ENCODE measurements around the gene NPC1. TPM values are rescaled to one million over a fixed set of nuclear protein-coding genes. Genes with fewer than 3 reads are reported as not detected.

The NPC1 gene
- total and polyA plus RNA-seq, 4 donors: 9.5 to 46.7 (median 27.3) TPM

GRCh38 chr18:23573020-23573419 is 13.3 kb downstream of the NPC1 start:
- H3K36me3 ChIP-seq (ENCODE audit: control insufficient read depth in 4 of 4, insufficient read depth in 3 of 4, low read depth in 1 of 4, low read length in 3 of 4): peaks cover 2 to 16% (median 5%) of the 10 kb centered on the region in 4 donors

DNA sequence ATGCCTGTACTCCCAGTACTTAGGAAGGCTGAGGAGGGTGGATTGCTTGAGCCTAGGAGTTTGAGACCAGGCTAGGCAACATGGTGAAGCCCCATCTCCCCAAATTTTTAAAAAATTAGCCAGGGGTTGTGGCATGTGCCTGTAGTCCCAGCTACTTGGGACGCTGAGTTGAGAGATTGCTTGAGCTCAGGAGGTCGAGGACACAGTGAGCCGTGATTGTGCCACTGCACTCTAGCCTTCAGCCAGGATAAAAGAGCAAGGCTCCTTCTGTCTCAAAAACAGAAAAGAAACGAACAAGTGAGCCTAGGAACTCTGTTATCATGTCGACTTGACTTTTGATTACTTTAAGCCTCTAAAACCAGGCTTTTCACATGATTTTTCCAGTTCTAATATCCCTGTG is 13.7 kb downstream of the NPC1 start:
- H3K27ac ChIP-seq (ENCODE audit: low read depth in 1 of 2, low read length in 2 of 2): peak overlapping the region in 1 of 2 donors; percentile 72
- no peaks in the 10 kb centered on the region for H3K9me3 ChIP-seq (ENCODE audit: control insufficient read depth in 4 of 4, low read length in 3 of 4)
- peaks cover 2 to 30% (median 19%) of the 10 kb centered on the region in 4 donors for H3K4me1 ChIP-seq (ENCODE audit: control insufficient read depth in 4 of 4, insufficient read depth in 4 of 4, low read length in 3 of 4)
- no peak overlapping the region for H3K9ac ChIP-seq (ENCODE audit: low read depth in 1 of 2, low read length in 2 of 2)
- H3K4me3 ChIP-seq (ENCODE audit: low read depth in 1 of 3, low read length in 3 of 3): no peak overlapping the region
- WGBS: 81% methylated on average over 5 of the region's 5 CpGs
- no peaks in the 10 kb centered on the region for H3K27me3 ChIP-seq (ENCODE audit: control insufficient read depth in 4 of 4, insufficient read depth in 4 of 4, low read length in 3 of 4)
- peaks cover 4 to 19% (median 7%) of the 10 kb centered on the region in 4 donors for H3K36me3 ChIP-seq (ENCODE audit: control insufficient read depth in 4 of 4, insufficient read depth in 3 of 4, low read depth in 1 of 4, low read length in 3 of 4)
- TF ChIP-seq FOXA1 (IDR thresholded peaks at IDR 0.05): no peak
- no peak for TF ChIP-seq SP1 (IDR thresholded peaks at IDR 0.05)
- no peak for TF ChIP-seq ZBTB33 (IDR thresholded peaks at IDR 0.05)
- DNase-seq (ENCODE audit: low spot score): no peak

More at GRCh38 chr18:23573020-23573419, 13.3 kb downstream of the NPC1 start:
- no peak for TF ChIP-seq GABPA (IDR thresholded peaks at IDR 0.05 in 1 of 2, conservative IDR thresholded peaks at IDR 0.05 in 1 of 2)
- TF ChIP-seq RAD21 (IDR thresholded peaks at IDR 0.05): no peak
- TF ChIP-seq JUND (IDR thresholded peaks at IDR 0.05): no peak
- TF ChIP-seq FOXA2 (IDR thresholded peaks at IDR 0.05): no peak
- no peak for TF ChIP-seq YY1 (IDR thresholded peaks at IDR 0.05)
- TF ChIP-seq HNF4A (conservative IDR thresholded peaks at IDR 0.05): peak; percentile 40 to 65
- no peak for TF ChIP-seq TAF1 (conservative IDR thresholded peaks at IDR 0.05)
- peak; percentile 19 for TF ChIP-seq RXRA (IDR thresholded peaks at IDR 0.05)
- no peaks in the 10 kb centered on the region for H3K9me3 ChIP-seq (ENCODE audit: control insufficient read depth in 4 of 4, low read length in 3 of 4)
- peak overlapping the region; percentile 7 to 72 for H3K27ac ChIP-seq (ENCODE audit: low read depth in 1 of 2, low read length in 2 of 2)
- no peak overlapping the region for H3K4me3 ChIP-seq (ENCODE audit: low read depth in 1 of 3, low read length in 3 of 3)
- peaks cover 2 to 30% (median 19%) of the 10 kb centered on the region in 4 donors for H3K4me1 ChIP-seq (ENCODE audit: control insufficient read depth in 4 of 4, insufficient read depth in 4 of 4, low read length in 3 of 4)
- no peaks in the 10 kb centered on the region for H3K27me3 ChIP-seq (ENCODE audit: control insufficient read depth in 4 of 4, insufficient read depth in 4 of 4, low read length in 3 of 4)
- 64% methylated on average over 4 of the region's 4 CpGs for WGBS
- no peak overlapping the region for H3K9ac ChIP-seq (ENCODE audit: low read depth in 1 of 2, low read length in 2 of 2)
- DNase-seq (ENCODE audit: low spot score): no peak

- TF ChIP-seq RXRA (IDR thresholded peaks at IDR 0.05): peak; percentile 57 to 76
- peak in 1 of 2 donors; percentile 20 for TF ChIP-seq HNF4A (conservative IDR thresholded peaks at IDR 0.05)
- no peak for TF ChIP-seq FOXA2 (IDR thresholded peaks at IDR 0.05)
- no peak overlapping the region for H3K9ac ChIP-seq (ENCODE audit: low read depth in 1 of 2, low read length in 2 of 2)
- H3K4me1 ChIP-seq (ENCODE audit: control insufficient read depth in 4 of 4, insufficient read depth in 4 of 4, low read length in 3 of 4): peaks cover 2 to 30% (median 19%) of the 10 kb centered on the region in 4 donors
- 37% methylated on average over 2 of the region's 2 CpGs for WGBS
- H3K36me3 ChIP-seq (ENCODE audit: control insufficient read depth in 4 of 4, insufficient read depth in 3 of 4, low read depth in 1 of 4, low read length in 3 of 4): peaks cover 4 to 24% (median 12%) of the 10 kb centered on the region in 4 donors
- no peaks in the 10 kb centered on the region for H3K9me3 ChIP-seq (ENCODE audit: control insufficient read depth in 4 of 4, low read length in 3 of 4)
- H3K27ac ChIP-seq (ENCODE audit: low read depth in 1 of 2, low read length in 2 of 2): no peak overlapping the region
- no peak overlapping the region for H3K4me3 ChIP-seq (ENCODE audit: low read depth in 1 of 3, low read length in 3 of 3)
- H3K27me3 ChIP-seq (ENCODE audit: control insufficient read depth in 4 of 4, insufficient read depth in 4 of 4, low read length in 3 of 4): no peaks in the 10 kb centered on the region
- DNase-seq (ENCODE audit: low spot score): no peak
These were observed 14.3 kb downstream of the NPC1 start for GRCh38 chr18:23572012-23572411.

- Histone ChIP-seq H3K9ac (ENCODE audit: low read depth in 1 of 2, low read length in 2 of 2) (no peak overlapping the region), H3K4me1 (ENCODE audit: control insufficient read depth in 4 of 4, insufficient read depth in 4 of 4, low read length in 3 of 4) (peaks cover 2 to 30% (median 19%) of the 10 kb centered on the region in 4 donors), H3K27me3 (ENCODE audit: control insufficient read depth in 4 of 4, insufficient read depth in 4 of 4, low read length in 3 of 4) (no peaks in the 10 kb centered on the region), H3K9me3 (ENCODE audit: control insufficient read depth in 4 of 4, low read length in 3 of 4) (no peaks in the 10 kb centered on the region), H3K36me3 (ENCODE audit: control insufficient read depth in 4 of 4, insufficient read depth in 3 of 4, low read depth in 1 of 4, low read length in 3 of 4) (peaks cover 4 to 28% (median 18%) of the 10 kb centered on the region in 4 donors), H3K4me3 (ENCODE audit: low read depth in 1 of 3, low read length in 3 of 3) (no peak overlapping the region), H3K27ac (ENCODE audit: low read depth in 1 of 2, low read length in 2 of 2) (no peak overlapping the region)
- TF ChIP-seq RAD21 (IDR thresholded peaks at IDR 0.05) (no peak), MAX (IDR thresholded peaks at IDR 0.05) (no peak), HNF4A (conservative IDR thresholded peaks at IDR 0.05) (no peak), CTCF (IDR thresholded peaks at IDR 0.05; ENCODE audit: low read depth, low read length, missing input control) (no peak), SP1 (IDR thresholded peaks at IDR 0.05) (no peak), FOXA1 (IDR thresholded peaks at IDR 0.05) (no peak), JUND (IDR thresholded peaks at IDR 0.05) (no peak), ZBTB33 (IDR thresholded peaks at IDR 0.05) (no peak), NR2F2 (IDR thresholded peaks at IDR 0.05) (no peak), HNF4G (IDR thresholded peaks at IDR 0.05) (no peak)
- TF ChIP-seq, protein P1, sequence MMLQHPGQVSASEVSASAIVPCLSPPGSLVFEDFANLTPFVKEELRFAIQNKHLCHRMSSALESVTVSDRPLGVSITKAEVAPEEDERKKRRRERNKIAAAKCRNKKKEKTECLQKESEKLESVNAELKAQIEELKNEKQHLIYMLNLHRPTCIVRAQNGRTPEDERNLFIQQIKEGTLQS (IDR thresholded peaks at IDR 0.05): no peak
- 64% methylated on average over 3 of the region's 3 CpGs for WGBS
- DNase-seq (ENCODE audit: low spot score): no peak
These were observed 15.3 kb downstream of the NPC1 start for GRCh38 chr18:23570912-23571504.

Measured in liver (tissue), 9 donors.